ENCODE results near the gene EDA. TPM values are rescaled to one million over a fixed set of nuclear protein-coding genes. Genes with fewer than 3 reads are reported as not detected.
"Not testable (repeated sequence)": the region's sequence is repeated elsewhere in the genome, so short reads cannot be mapped to it uniquely, and the experiment has no call there.

The EDA gene
- polyA plus RNA-seq, 3 donors = 5.8 to 6.0 (median 5.9) TPM

DNA sequence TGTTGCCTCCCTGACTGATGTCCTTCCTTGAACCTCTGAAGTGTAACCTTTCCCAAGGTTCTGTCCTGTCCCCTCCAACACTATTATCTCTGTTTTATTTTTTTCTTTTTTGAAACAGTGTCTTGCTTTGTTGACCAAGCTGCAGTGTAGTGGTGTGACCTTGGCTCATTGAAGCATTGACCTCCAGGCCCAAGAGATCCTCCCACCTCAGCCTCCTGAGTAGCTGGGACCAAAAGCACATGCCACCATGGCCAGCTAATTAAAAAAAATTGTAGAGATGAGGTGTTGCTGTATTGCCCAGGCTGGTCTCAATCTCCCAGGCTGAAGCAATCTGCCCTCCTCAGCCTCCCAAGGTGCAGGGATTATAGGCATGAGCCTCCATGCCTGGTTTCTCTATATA, 59.0 kb downstream of the EDA start:
- DNase-seq (ENCODE audit: extremely low read depth in 1 of 11, low read depth in 9 of 11, low spot score in 4 of 11) = no peak

DNA sequence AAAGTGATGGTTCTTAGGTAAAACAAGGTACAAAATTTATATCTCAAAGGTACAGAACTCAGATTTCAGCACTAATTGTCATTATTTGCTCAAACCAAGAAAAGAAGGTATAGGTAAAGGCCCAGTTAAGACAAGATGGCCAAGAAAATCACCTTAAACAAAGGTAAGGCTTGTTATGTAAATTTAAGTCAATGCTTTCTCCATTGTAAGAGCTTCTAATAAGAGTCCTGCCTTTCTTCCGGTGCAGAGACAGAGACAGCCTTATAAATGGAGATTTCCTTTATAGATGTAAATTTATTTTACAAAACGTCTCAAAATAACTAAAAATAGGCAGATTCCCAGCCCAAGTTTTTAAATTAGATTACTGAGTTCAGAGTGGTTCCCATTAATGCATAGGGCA, 89.9 kb downstream of the EDA start:
- no peak for DNase-seq (ENCODE audit: extremely low read depth in 1 of 11, low read depth in 9 of 11, low spot score in 4 of 11)

DNA sequence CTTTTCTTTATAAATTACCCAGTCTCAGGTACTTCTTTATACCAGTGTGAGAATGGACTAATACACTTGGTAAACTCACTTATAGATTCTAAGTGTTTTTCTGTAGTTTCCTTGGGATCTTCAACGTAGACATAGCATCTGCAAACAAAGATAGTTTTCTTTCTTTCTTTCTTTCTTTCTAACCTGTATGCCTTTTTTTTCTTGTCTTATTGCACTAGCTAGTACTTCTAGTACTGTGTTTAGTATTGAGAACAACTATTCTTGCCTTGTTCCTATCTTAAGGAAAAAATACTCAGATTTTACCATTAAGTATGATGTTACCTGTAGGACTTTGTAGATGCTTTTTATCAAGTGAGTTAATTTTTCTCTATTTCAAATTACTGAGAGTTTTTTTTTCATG, 102.2 kb downstream of the EDA start:
- no peak for DNase-seq (ENCODE audit: extremely low read depth in 1 of 11, low read depth in 9 of 11, low spot score in 4 of 11)

DNA sequence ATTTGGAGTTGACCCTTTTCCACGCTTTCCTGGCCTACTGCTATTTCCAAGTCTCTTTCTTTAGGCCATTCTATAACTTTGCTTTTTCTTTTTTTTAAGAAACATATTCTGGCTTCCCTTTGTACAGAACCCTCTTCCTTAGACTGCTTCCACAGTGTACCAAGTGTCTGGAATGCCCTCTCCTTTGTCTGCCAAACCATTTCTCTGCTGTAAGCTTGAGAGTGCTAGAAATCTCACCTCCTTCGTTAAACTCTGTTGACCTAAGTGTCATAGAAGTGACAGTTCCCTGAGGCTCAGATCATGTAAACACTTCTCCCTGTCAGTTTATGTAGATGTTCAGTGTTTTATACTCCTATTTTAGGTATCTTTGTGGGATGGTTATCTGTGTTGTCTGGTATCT, 108.4 kb downstream of the EDA start:
- DNase-seq (ENCODE audit: extremely low read depth in 1 of 11, low read depth in 9 of 11, low spot score in 4 of 11) = no peak

DNA sequence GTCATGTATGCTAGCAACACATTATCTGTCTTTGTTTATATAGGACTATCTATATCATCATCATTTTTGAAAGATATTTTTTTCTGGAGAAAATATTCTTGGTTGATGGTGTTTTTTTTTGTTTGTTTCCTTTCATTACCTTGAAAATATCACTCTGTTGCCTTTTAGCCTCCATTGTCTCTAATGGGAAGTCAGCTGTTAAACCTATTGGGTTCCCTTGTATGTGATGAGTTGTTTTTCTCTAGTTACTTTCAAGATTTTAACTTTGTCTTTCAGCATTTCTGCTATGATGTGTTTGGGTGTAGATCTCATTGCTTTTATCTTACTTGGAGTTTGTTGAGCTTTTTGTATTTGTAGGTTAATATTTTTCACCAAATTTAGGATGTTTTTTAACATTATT, 124.4 kb downstream of the EDA start:
- DNase-seq (ENCODE audit: extremely low read depth in 1 of 11, low read depth in 9 of 11, low spot score in 4 of 11) = no peak

DNA sequence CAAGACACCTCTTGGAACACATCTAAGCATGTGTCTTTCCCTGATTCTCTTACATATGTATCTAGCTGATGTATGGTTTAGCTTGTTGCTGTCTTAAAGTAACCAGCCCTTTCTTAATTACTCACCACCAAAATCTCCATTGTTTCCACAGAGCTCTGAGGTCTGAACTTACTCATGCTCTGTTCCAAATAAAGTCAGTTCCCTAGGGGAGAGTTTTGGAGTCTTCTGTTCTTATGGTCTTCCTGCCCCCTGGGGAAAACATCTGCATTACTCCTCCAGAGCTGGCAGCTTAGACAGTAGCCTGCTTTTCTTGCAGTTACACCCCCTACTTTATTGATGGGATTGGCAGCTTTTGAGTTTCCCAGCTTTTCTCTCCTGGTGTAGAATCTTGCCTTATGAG, 125.8 kb downstream of the EDA start:
- no peak for DNase-seq (ENCODE audit: extremely low read depth in 1 of 11, low read depth in 9 of 11, low spot score in 4 of 11)

DNA sequence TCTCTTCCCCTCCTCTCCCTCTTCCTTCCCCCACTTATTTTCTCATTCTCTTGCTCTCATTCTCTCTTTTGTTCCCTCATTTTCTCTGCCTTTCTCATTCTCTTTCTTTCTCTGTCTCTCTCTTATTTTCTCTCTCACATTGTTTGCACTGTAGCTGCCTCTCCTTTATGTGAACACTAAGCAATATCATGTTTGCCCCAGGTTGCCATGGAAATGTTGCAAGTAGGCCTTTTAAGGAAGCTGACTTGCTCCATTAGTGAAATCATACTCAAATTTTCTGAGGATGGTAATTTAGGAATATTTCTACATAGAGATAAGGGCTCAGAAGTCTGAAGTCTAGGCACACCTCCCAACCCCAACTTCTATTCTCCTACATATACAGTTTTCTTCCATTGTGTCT, 130.1 kb downstream of the EDA start:
- DNase-seq (ENCODE audit: extremely low read depth in 1 of 11, low read depth in 9 of 11, low spot score in 4 of 11) = no peak

DNA sequence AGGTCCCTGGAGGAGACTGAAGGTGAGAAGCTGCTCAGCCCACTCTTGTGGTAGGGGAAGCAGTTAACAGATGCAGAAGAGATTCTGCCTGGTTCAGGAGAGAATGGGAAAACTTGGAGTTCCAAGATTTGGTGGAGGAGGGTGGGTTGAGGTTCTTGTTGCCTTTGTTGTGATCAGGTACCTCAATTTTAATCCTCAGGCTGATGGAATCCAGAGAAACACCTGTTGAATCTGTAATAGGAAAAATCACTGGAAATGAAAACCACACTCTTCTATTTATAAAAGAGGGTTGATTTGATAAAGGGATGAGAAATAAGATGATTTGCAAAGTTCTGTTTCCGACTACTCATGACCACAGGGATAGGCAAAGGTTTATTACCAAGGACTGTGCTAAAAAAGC, 132.1 kb downstream of the EDA start:
- DNase-seq (ENCODE audit: extremely low read depth in 1 of 11, low read depth in 9 of 11, low spot score in 4 of 11) = no peak

DNA sequence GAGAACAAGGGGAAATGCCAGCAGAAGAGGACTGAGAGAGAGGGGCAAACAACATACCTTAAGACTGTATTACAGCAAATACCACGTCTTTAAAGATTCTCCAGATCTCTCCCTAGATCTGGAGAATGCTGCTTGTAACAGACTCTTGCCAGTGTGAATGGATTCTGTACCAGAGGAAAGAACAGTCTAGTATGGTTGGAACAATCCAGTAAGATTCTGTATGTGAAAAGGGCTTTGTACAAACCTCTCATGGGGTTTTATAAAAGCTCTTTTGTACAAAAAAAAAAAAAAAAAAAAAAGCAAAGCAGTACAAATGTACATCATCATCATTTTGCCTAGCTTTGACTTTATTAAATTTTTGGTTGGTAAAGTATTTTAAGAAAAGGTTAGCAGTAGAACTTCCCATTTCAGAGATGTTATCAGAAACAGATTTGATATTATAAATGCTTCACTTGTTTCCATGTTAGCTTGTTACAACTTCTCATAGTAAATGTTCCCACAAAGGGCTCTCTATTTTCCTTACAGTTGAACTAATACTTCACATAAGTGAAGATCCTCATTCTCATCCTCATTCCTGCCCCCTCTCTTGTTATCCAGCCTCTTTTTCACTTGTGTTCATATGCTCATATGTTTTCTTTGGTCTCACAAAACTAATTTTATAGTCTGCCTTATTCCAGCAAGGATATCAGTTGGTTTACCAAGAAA, 144.2 kb downstream of the EDA start:
- no peak for DNase-seq (ENCODE audit: extremely low read depth in 1 of 11, low read depth in 9 of 11, low spot score in 4 of 11)

DNA sequence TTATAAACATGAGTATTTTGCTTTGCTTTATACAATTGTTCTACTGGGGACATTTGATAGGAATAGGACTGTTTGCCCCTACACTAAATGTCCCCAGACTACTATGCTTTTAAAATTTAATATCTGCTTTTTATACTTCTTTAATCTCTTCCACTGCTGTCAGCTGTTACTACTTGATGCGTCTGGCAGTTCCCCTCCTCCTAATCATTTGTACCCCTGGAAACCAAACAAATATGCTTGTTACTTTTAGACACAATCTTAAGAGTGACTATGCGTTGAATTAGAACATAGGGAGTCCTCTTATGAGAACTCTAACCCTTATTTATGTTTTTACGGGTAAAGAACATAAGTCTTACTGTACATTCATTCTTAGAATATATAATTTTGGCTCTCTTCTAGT, 145.7 kb downstream of the EDA start:
- DNase-seq (ENCODE audit: extremely low read depth in 1 of 11, low read depth in 9 of 11, low spot score in 4 of 11) = no peak

DNA sequence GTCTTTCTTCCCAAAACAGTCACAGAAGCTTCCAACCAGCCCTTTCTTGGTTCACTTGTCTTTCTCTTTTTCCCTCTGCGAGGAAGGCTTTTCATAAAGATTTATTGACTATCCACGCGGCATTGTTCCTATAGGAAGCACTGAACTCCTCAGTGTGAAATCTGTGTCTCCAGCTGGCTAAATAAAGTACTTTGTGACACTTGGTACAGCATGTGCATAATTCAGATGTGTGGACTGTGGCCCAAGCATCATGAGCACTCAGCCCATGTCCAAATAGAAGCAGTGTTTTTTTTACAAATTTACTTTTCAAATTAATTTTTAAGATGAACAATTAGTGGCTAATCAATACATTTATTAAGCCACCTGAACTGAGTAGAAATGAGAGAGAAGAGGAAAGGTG, 146.4 kb downstream of the EDA start:
- DNase-seq (ENCODE audit: extremely low read depth in 1 of 11, low read depth in 9 of 11, low spot score in 4 of 11) = no peak

DNA sequence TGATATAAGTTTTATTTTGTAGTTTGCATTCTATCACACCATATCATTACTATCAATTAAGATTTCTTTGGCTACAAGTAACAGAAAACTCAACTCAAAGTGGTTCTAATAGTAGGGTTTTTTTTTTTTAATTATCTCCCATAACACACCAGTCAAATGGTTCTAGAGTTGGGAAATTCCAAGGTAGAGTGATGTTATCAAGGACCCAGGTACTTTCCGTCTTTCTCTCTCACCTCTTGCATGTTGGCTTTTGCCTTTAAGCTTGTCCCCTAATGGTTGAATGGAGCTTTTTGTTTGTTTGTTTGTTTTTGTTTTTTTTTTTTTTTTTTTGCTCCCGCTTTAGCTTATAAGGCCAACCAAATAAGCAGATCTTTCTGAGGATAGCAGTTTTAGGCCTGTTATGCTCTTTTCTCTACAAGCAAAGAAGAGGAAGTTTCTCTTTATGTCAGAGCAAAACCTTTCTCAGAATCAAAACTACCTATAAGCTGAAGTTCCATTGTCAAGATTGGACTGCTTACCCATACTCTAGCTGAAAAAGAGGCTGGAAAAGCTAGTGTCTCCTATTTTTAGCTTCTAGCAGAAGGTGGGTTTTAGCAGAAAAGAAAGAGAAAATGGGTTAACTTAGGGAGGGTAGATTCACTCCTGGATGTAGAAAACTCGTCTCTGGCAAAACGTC, 177.5 kb downstream of the EDA start:
- DNase-seq (ENCODE audit: extremely low read depth in 1 of 11, low read depth in 9 of 11, low spot score in 4 of 11) = no peak

DNA sequence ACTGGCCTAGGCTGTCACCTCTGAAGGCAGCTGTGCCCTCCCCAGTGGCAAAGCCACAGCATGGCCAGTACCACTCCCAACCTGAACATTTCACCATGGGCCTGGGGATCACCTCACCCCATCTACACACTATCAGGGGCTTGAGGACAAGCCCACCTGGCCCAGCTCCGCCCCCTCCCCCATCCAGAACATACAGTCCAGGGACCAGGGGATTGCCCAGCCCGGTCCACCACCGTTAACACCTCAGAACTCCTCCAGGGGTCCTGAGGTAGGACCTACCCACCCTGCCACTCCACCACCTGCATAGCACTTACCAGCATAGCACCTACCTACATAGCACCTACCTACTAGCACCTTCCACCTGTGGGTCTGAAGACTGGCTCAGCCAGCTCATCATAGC, 179.8 kb downstream of the EDA start:
- DNase-seq (ENCODE audit: extremely low read depth in 1 of 11, low read depth in 9 of 11, low spot score in 4 of 11) = no peak

DNA sequence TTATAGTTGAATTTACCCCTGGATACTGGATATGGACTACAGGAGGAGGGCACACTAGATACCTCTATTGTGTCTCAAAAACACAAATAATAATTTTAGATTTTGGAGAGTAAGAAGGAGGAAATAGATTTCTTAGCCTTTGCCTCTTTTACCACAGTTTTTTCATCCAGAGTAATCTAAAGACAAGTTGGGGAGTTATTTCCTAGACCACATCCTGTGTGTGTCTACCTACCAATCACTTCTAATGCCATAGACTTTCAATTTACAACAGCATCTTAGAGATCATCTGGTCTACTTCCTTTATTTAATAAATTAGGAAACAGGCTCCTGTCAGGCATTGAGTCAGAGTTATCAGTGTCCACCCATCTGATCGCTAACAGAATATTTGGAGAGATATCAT, 191.5 kb downstream of the EDA start:
- no peak for DNase-seq (ENCODE audit: extremely low read depth in 1 of 11, low read depth in 9 of 11, low spot score in 4 of 11)

DNA sequence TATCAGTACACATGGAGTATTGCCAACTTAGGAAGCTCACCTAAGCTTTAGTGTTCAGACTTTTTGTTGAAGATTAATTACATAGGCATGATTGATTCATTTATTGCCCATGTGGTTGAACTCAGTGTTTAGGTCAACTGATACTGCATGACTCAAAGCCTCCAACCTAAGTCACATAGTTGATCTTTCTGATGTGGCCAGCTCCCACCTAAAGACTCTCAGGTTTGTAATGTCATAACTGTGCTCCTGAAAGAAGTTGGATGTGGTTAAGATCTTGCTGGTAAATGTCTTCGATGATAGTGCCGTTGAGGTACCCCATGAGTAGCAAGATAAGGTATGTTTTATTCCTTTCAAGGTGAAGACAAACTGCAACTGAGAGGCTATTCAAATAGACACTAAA, 192.5 kb downstream of the EDA start:
- no peak for DNase-seq (ENCODE audit: extremely low read depth in 1 of 11, low read depth in 9 of 11, low spot score in 4 of 11)

DNA sequence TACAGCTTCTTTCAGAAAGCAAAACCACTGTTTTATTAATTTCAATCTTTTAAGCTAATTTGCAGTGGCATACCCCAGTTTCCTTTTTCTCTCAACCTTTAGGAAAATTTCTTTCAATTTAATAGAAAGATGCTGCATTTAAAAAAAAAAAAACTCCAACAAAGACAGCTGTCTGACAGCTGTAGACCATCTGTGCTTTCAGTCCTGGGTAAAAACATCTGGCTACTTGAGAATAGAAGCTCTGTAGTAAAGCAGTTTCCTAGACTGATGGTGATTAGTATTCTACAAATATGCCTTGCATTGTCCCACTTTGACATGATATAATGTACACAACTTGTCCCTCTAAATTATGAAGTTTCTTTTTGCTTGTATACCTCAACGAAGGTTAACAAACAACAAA, 197.8 kb downstream of the EDA start:
- DNase-seq (ENCODE audit: extremely low read depth in 1 of 11, low read depth in 9 of 11, low spot score in 4 of 11) = peak in 5 of 11 donors; percentile 0 to 13 (median 1)

DNA sequence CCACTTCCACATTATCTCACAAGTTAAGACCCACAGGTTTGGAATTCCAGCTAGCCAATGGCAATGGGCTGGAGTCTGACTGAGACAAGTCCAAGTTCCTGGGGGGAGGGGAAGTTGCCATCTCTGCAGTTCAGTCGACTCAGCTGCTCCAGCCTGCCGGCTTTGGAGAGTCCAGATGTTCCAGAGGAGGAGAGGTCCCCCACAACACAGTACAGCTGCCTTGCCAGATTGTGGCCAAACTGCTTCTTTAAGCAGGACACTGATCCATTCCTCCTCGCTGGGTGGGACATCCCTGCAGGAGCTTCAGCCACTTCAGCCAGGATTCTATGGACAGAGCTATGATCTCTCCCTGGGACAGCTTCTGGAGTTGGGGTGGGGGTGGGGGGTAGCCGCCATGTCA, 199.2 kb downstream of the EDA start:
- peak in 1 of 11 donors; percentile 3 for DNase-seq (ENCODE audit: extremely low read depth in 1 of 11, low read depth in 9 of 11, low spot score in 4 of 11)

DNA sequence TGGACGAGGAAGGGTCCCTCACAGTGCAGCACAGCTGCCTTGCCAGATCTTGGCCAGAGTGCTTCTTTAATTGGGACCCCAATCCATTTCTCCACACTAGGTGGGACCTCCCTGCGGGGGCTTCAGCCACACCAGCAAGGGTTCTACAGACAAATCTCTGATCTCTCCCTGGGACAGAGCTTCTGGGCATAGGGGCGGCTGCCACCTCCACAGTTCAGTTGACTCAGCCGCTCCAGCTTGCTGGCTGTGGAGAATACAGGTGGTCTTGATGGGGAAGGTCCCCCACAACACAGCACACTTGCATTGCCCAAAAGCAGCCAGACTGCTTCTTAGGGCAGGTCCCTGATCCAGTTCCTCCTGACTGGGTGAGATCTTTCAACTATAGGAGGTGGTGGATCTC, 199.6 kb downstream of the EDA start:
- no peak for DNase-seq (ENCODE audit: extremely low read depth in 1 of 11, low read depth in 9 of 11, low spot score in 4 of 11)

DNA sequence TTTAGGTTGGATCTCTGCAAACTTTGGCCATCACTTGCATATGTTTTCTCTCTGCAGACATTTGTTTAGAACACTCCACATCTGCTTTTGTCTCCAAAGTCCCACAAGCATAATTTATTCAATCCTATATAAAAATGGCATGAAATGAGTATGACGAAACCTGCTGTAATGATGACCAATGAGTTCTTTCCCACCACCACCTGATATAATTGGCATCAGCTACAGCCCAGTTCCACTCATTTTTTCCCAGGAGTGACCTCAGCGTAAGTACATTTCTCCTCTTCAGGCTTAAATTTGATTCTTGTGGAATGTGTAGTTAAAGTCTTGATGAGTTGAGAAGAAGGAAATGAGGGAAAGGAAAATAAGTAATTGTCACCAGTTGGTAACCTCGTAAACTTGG, 228.7 kb downstream of the EDA start:
- no peak for DNase-seq (ENCODE audit: extremely low read depth in 1 of 11, low read depth in 9 of 11, low spot score in 4 of 11)

DNA sequence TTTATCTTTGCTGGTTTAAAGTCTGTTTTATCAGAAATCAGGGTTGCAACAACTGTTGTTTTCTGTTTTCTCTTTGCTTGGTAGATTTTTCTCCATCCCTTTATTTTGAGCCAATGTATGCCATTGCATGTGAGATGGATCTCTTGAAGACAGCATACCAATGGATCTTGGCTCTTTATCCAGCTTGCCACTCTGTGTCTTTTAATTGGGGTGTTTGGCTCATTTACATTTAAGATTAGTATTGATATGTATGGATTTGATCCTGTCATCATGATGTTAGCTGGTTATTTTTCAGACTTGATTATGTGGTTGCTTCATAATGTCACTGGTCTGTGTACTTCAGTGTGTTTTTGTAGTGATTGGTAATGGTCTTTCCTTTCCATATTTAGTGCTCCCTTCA, 244.1 kb downstream of the EDA start:
- not testable (repeated sequence) for DNase-seq (ENCODE audit: extremely low read depth in 1 of 11, low read depth in 9 of 11, low spot score in 4 of 11)

DNA sequence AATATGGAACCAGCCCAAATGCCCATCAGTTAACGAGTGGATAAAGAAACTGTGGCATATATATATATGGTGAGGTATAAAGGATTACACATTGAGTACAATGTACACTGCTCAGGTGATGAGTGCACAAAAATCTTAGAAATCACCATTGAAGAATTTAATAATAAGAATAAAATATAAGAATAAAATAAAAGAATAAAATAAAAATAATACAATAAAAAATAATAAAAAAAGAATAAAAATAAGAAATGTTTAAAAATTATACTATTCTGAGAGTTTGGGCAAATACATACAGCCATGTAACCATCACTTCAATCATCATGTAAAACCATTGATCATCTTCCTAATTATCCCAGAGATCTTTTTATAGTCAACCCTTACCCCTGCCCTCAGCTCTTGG, 260.3 kb downstream of the EDA start:
- DNase-seq (ENCODE audit: extremely low read depth in 1 of 11, low read depth in 9 of 11, low spot score in 4 of 11) = no peak
